Kidney epithelial cell (primary cell): ENCODE data around the gene ORM2. TPM values are rescaled to one million over a fixed set of nuclear protein-coding genes. Genes with fewer than 3 reads are reported as not detected.
A peak's percentile ranks its signal among the peaks of the same experiment; 100 is the strongest.

Experiments used
- DNase-seq: peaks from one replicate; pipeline ENCODE4 v3.0.0-alpha.2; 2010; ENCODE audit warnings: low read depth
- H3K27me3 ChIP-seq: 2 replicates; pipeline ENCODE4 v1.6.0; 2011; ENCODE audit warnings: low read length; ENCODE audit not compliant: control insufficient read depth, insufficient read depth
- H3K36me3 ChIP-seq: 2 replicates; pipeline ENCODE4 v1.5.1; 2011; ENCODE audit warnings: low read length; ENCODE audit not compliant: control insufficient read depth, insufficient read depth
- H3K4me3 ChIP-seq: 2 replicates; pipeline ENCODE4 v1.5.1; 2011; ENCODE audit warnings: low read depth, mild to moderate bottlenecking, control low read depth, low read length
- total RNA-seq: library from RNA; depleted of rRNA; stranded (reverse); fragments of >200 nt; gene quantifications from 2 replicates; pipeline ENCODE4 v1.2.3, GENCODE V29; 2015
- TF ChIP-seq, protein P1 (sequence below): IDR thresholded peaks from 2 replicates; pipeline ENCODE4 v1.5.1; 2011; ENCODE audit warnings: mild to moderate bottlenecking, moderate library complexity, low read length, control low read depth, inconsistent platforms; ENCODE audit not compliant: insufficient read depth, poor library complexity, severe bottlenecking

The ORM2 gene
- total RNA-seq, 1 donor from 2014 or later = not detected

DNA sequence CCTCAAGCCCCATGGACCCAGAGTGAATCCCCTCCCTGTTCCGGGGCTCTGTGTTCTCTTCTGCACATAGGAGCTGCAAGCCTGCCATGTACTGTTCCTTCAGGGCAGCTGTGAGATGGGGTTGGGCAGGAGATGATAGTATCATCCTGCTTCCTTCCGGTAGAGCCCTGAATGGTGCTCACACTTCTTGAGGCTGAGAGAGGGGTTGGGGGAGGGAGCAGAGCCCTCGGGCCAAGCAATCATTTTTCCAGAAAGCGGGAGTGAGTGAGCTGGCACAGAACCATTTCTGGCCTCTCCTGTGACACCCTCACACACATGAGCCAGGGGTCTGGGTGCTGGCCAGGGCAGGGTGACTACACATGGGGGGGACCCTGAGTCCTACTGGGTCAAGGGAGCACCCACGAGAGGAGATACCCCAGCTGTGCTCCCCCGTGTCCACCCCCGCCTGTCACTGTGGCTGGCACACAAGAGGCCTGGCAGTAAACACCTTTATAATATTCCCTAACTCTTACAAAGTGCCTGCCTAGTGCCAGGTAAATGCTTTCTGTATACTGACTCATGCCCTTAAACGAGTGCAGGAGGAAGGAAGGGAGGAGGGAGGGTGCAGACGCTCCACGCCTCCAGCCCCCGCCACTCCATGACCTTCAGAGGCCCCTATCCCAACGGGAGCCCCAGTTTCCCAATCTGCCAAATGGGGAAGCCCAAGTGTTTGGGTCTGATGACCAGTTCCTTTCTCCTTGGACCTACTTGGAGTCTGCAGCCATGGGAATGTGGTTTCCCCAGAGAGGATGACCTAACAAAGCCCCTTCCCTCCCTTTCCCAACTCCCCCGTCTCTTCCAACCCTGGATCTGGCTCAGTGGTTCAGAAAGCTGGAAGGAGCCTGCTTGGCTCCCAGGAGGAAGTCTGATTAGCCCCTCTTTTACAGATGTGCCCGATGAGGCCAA lies 42.6 kb downstream of the ORM2 start:
- Histone ChIP-seq H3K27me3 (no peaks in the 10 kb centered on the region), H3K36me3 (peaks cover 3% of the 10 kb centered on the region), H3K4me3 (no peak overlapping the region)
- TF ChIP-seq, protein P1, sequence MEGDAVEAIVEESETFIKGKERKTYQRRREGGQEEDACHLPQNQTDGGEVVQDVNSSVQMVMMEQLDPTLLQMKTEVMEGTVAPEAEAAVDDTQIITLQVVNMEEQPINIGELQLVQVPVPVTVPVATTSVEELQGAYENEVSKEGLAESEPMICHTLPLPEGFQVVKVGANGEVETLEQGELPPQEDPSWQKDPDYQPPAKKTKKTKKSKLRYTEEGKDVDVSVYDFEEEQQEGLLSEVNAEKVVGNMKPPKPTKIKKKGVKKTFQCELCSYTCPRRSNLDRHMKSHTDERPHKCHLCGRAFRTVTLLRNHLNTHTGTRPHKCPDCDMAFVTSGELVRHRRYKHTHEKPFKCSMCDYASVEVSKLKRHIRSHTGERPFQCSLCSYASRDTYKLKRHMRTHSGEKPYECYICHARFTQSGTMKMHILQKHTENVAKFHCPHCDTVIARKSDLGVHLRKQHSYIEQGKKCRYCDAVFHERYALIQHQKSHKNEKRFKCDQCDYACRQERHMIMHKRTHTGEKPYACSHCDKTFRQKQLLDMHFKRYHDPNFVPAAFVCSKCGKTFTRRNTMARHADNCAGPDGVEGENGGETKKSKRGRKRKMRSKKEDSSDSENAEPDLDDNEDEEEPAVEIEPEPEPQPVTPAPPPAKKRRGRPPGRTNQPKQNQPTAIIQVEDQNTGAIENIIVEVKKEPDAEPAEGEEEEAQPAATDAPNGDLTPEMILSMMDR = no peak
- peak; percentile 74 for DNase-seq

DNA sequence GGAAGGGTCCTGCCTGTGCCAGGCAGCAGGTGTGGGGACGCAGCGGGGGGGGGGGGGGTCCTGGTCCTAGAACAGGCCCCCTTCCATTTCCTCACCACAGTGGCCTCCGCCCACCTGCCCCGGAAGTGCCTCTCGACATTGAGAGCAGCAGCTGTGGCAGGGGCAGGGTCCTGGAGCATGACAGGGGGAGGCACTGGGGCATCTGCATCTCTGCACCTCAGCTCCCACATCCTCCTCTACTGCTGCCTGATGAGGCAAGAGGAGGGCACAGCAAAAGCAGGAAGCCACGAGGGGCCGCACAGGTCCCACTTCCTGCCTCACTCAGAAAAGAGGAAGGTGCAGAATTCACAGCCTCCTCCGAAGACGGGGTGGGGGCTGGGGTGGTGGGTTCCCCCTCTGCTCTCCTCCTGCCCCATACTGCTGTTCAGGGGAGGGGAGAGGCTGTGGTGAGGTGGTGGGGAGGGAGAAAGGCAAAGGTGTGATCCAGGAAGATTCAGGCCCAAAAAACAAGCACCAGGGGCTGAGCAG lies 43.3 kb downstream of the ORM2 start:
- TF ChIP-seq, protein P1 = no peak
- no peak overlapping the region for H3K4me3 ChIP-seq

DNA sequence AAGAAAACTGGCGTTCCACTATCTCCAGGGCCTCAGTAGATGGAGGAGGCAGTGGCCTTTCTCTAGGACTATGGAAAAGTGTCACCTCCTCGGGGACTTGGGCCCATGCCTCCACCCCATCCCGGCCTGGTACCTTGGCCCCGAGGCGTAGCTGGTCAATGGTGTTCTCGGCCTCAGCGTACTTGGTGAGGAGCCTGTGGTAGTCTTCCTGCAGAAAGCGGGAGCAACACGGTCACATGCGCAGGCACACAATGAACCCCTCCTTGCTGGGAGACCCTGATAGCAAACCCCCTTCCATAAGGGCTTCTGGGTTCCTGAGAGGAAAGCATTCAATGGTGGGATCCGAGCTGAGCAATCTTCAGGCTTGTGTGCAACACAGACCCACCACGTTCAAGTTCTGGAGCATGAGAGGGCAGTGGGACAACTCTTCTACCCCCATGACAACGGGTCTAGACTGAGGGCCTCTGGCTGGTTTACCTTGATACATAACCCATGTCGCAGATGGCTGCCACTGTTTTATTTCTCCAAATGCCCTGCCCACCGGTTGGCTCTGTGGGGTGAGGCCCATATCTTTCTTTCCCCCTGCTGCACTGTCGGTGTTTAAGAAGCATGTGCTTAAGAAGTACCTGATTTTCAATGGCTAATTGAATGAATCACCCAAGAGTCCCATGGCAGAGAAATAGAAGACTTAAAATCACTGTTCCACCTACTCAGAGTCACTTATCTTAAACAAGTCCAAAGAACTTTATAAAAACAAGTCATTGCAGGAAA lies 44.5 kb downstream of the ORM2 start:
- H3K36me3 ChIP-seq = no peaks in the 10 kb centered on the region
- TF ChIP-seq, protein P1 = no peak
- H3K4me3 ChIP-seq = no peak overlapping the region
- DNase-seq = no peak
- H3K27me3 ChIP-seq = no peaks in the 10 kb centered on the region

More for the DNA sequence above, 43.3 kb downstream of the ORM2 start:
- no peak for DNase-seq
- Histone ChIP-seq H3K36me3 (peaks cover 2% of the 10 kb centered on the region), H3K27me3 (no peaks in the 10 kb centered on the region)

DNA sequence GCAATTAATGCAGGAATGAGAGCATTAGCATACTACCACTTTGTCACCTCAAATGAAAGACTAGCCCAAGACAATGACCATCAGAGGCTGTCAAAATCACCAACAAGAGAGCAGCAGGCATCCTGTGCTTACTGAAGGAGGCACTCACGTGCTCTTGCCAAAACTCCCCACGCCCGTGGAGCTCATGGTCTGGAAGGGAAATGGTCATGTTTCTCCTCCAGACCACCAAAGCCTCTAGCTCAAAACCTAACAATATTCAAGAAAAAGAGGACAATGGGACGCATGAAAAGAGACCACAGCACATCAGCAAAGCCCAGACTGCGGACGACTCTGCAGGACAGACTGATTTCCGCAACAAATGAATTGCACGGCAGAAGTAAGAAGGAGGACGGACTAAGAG lies 45.3 kb downstream of the ORM2 start:
- H3K4me3 ChIP-seq = no peak overlapping the region
- no peaks in the 10 kb centered on the region for H3K27me3 ChIP-seq
- TF ChIP-seq, protein P1 = no peak
- DNase-seq = no peak
- no peaks in the 10 kb centered on the region for H3K36me3 ChIP-seq

DNA sequence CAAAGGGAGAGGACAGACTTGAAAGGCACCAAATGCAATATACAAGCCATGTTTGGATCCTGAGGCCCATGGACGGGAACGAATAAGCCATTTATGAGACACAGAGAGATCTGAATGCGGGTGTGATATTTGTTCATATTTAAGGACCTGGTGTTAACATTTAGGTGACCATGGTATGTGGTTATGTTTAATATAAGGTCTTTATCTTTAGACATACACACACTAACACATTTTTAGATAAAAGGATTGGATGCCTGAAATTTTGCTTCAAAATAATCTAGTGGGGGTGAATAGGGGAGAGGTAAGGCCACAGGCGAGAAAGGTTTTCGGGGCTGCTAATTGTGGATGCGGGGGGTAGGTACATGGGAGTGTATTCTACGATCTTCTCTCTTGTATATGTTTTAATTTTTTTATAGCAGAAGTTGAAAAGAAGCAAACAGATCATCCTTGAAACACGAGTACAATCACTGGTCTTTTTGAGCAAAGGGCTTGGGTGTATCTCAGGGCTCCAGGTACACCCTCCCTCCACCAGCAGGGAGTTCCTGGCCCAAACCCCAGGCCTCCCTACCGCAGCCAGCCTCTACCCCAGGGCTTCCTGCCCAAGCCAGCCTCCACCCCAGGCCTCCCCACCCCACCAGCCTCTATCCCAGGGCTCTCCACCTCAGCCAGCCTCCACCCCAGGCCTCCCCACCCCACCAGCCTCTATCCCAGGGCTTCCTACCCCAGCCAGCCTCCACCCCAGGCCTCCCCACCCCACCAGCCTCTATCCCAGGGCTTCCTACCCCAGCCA lies 45.9 kb downstream of the ORM2 start:
- TF ChIP-seq, protein P1 = no peak
- no peak overlapping the region for H3K4me3 ChIP-seq
- H3K36me3 ChIP-seq = no peaks in the 10 kb centered on the region
- no peaks in the 10 kb centered on the region for H3K27me3 ChIP-seq
- DNase-seq = no peak
